ENCODE results near the gene SORT1. TPM values are rescaled to one million over a fixed set of nuclear protein-coding genes. Genes with fewer than 3 reads are reported as not detected.

The SORT1 gene
- polyA plus RNA-seq, 3 donors: 21.3 to 41.1 (median 35.3) TPM

GRCh38 chr1:109373126-109373525, 24.6 kb downstream of the SORT1 start:
- Histone ChIP-seq H3K4me1 (ENCODE audit: control insufficient read depth in 1 of 2, insufficient read depth in 2 of 2, low read length in 2 of 2) (peaks cover 54 to 57% of the 10 kb centered on the region in 2 donors), H2AFZ (ENCODE audit: insufficient read depth, low read depth, low read length, poor library complexity, severe bottlenecking) (no peak overlapping the region), H3K79me2 (ENCODE audit: insufficient read depth, low read length) (peaks cover 90% of the 10 kb centered on the region), H4K20me1 (ENCODE audit: insufficient read depth, low read length) (peaks cover 61% of the 10 kb centered on the region), H3K27me3 (ENCODE audit: control insufficient read depth in 2 of 2, insufficient read depth in 2 of 2, low read length in 2 of 2) (no peaks in the 10 kb centered on the region), H3K27ac (ENCODE audit: low read depth in 1 of 2, low read length in 2 of 2) (peak overlapping the region; percentile 55 to 63), H3K4me2 (replicated peaks; ENCODE audit: extremely low read depth, low read length, poor library complexity, severe bottlenecking) (peak overlapping the region; percentile 9), H3K36me3 (replicated peaks in 1 of 2; ENCODE audit: control insufficient read depth in 1 of 2, insufficient read depth in 2 of 2, low read length in 2 of 2) (no peaks in the 10 kb centered on the region), H3K4me3 (replicated peaks in 1 of 3; ENCODE audit: low read depth in 2 of 3, low read length in 3 of 3) (peak overlapping the region in 1 of 3 experiments; percentile 21), H3K9ac (ENCODE audit: insufficient read depth, low read length, poor library complexity, severe bottlenecking) (no peak overlapping the region), H3K9me3 (replicated peaks in 1 of 2; ENCODE audit: control insufficient read depth in 1 of 2, insufficient read depth in 1 of 2, low read length in 2 of 2) (no peaks in the 10 kb centered on the region)
- 100% methylated on average over 2 of the region's 5 CpGs for WGBS (ENCODE audit: insufficient coverage)
- intact Hi-C loops (cut with micrococcal nuclease): no loop called here
- H3K4me1 Mint-ChIP-seq: peaks cover 61% of the 10 kb centered on the region
- H3K27me3 Mint-ChIP-seq (ENCODE audit: low read depth in 3 of 3): peaks cover 0 to 1% (median 0%) of the 10 kb centered on the region in 3 donors
- peaks cover 0 to 4% (median 0%) of the 10 kb centered on the region in 7 donors for H3K9me3 Mint-ChIP-seq
- peak in 1 of 3 donors; percentile 12 for DNase-seq
- no peak for TF ChIP-seq CTCF (IDR thresholded peaks at IDR 0.05)
- peaks cover 7% of the 10 kb centered on the region in 2 donors for H3K36me3 Mint-ChIP-seq
- peak overlapping the region in 1 of 2 donors; percentile 36 for H3K4me3 Mint-ChIP-seq
- peak overlapping the region; percentile 51 to 93 (median 87) for H3K27ac Mint-ChIP-seq

GRCh38 chr1:109372281-109372680, 25.4 kb downstream of the SORT1 start:
- Mint-ChIP-seq H3K27me3 (ENCODE audit: low read depth in 3 of 3) (peaks cover 0 to 1% (median 0%) of the 10 kb centered on the region in 3 donors), H3K4me1 (peaks cover 63% of the 10 kb centered on the region), H3K27ac (peak overlapping the region; percentile 87 to 95 (median 89)), H3K36me3 (peaks cover 13 to 14% of the 10 kb centered on the region in 2 donors), H3K9me3 (peaks cover 0 to 4% (median 0%) of the 10 kb centered on the region in 7 donors), H3K4me3 (peak overlapping the region in 1 of 2 donors; percentile 42)
- Histone ChIP-seq H3K4me2 (replicated peaks; ENCODE audit: extremely low read depth, low read length, poor library complexity, severe bottlenecking) (peak overlapping the region; percentile 61), H3K27ac (ENCODE audit: low read depth in 1 of 2, low read length in 2 of 2) (peak overlapping the region; percentile 15 to 71), H4K20me1 (ENCODE audit: insufficient read depth, low read length) (peaks cover 53% of the 10 kb centered on the region), H3K79me2 (ENCODE audit: insufficient read depth, low read length) (peaks cover 88% of the 10 kb centered on the region), H3K27me3 (ENCODE audit: control insufficient read depth in 2 of 2, insufficient read depth in 2 of 2, low read length in 2 of 2) (no peaks in the 10 kb centered on the region), H2AFZ (ENCODE audit: insufficient read depth, low read depth, low read length, poor library complexity, severe bottlenecking) (no peak overlapping the region), H3K4me1 (ENCODE audit: control insufficient read depth in 1 of 2, insufficient read depth in 2 of 2, low read length in 2 of 2) (peaks cover 54 to 57% of the 10 kb centered on the region in 2 donors), H3K4me3 (replicated peaks in 1 of 3; ENCODE audit: low read depth in 2 of 3, low read length in 3 of 3) (peak overlapping the region in 1 of 3 experiments; percentile 64), H3K36me3 (replicated peaks in 1 of 2; ENCODE audit: control insufficient read depth in 1 of 2, insufficient read depth in 2 of 2, low read length in 2 of 2) (peaks cover 2 to 6% of the 10 kb centered on the region in 2 donors), H3K9me3 (replicated peaks in 1 of 2; ENCODE audit: control insufficient read depth in 1 of 2, insufficient read depth in 1 of 2, low read length in 2 of 2) (no peaks in the 10 kb centered on the region), H3K9ac (ENCODE audit: insufficient read depth, low read length, poor library complexity, severe bottlenecking) (no peak overlapping the region)
- TF ChIP-seq CTCF (IDR thresholded peaks at IDR 0.05): no peak
- intact Hi-C loops (cut with micrococcal nuclease): no loop called here
- DNase-seq: peak in 1 of 3 donors; percentile 23
- no CpG with 5 or more reads among the region's 6 CpGs for WGBS (ENCODE audit: insufficient coverage)
